NT2/D1 (cell line): ENCODE data around the gene ABCC8.

Experiments used
- SUZ12 ChIP-seq: IDR thresholded peaks from 2 replicates; pipeline ENCODE4 v1.6.1; 2011; ENCODE audit not compliant: insufficient read length, insufficient read depth; ENCODE audit errors: extremely low read depth
- YY1 ChIP-seq: IDR thresholded peaks from 2 replicates; pipeline ENCODE4 v1.6.1; 2011; ENCODE audit not compliant: insufficient read length, insufficient read depth
- ZNF274 ChIP-seq: IDR thresholded peaks from 2 replicates; pipeline ENCODE4 v1.6.1; 2011; ENCODE audit warnings: mild to moderate bottlenecking, low read depth, low read length

DNA sequence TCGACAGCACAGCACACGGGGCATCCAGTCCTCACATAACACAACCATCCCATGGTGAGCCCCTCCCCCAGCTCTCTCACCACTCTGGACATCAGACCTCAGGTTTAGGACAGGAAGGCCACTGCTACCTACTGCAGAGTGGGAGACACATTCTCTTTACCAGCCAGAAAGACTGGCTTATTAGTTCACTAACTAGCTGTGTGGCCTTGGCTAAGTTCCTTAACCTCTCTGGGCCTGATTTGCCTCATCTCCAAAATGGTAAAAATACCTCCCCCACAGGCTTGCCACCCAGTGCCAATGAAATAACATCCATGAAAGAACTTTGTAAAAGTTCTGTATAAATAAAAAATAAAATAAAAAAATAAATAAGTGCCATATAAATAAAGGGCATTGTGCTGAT is 35.5 kb upstream of the ABCC8 start:
- no peak for TF ChIP-seq SUZ12
- no peak for TF ChIP-seq ZNF274
- TF ChIP-seq YY1: no peak
